HepG2 (cell line): ENCODE measurements around the gene COL9A3. TPM values are rescaled to one million over a fixed set of nuclear protein-coding genes. Genes with fewer than 3 reads are reported as not detected.

Experiments
- ATAC-seq: fragments of 200-7000 bp; cut with Tn5 transposase; 3 replicates; pipeline ENCODE4 v1.9.1; 2020; ENCODE audit warnings: mild to moderate bottlenecking, moderate library complexity
- BruUV-seq: library from RNA; stranded (reverse); fragments of 400-500 nt; replicated peaks from 2 replicates; lab custom pipeline; 2021; lab: Mats Ljungman, UMichigan
- CTCF ChIA-PET: fragments of 300-600 bp; formaldehyde crosslinking; extraction: SDS; loops from one replicate; lab custom pipeline; 2021; ENCODE audit warnings: low total read pairs, inconsistent platforms, low intra/inter-chr PET ratio; lab: Yijun Ruan, JAX
- POLR2A ChIA-PET: fragments of 350-600 bp; sonication (Branson Sonifier 250); formaldehyde crosslinking; loops from one replicate; lab custom pipeline; 2020; ENCODE audit warnings: antibody characterized with exemption, inconsistent platforms; lab: Yijun Ruan, JAX
- DNase-seq: peaks from one replicate; pipeline ENCODE4 v3.0.0-alpha.2; 2015; ENCODE audit warnings: low spot score
- FAIRE-seq: peaks from 3 replicates; lab custom pipeline; 2011; peaks lifted over from hg19 to GRCh38; lab: Jason Lieb, UNC
- H2AFZ ChIP-seq: one replicate; pipeline ENCODE4 v1.6.1; 2011; ENCODE audit warnings: low read length, inconsistent platforms
- H3K27ac ChIP-seq: fragments of 300-600 bp; 3 replicates; pipeline ENCODE4 v1.8.0; 2011; ENCODE audit warnings: mixed run types, mild to moderate bottlenecking, mixed read lengths, low read length, inconsistent platforms; ENCODE audit not compliant: insufficient read depth; ENCODE audit errors: extremely low read length
- H3K27me3 ChIP-seq, 2 experiments: fragments of 200-600 bp in 1 of 2; 2 replicates in 1 of 2; 3 replicates in 1 of 2; pipeline versions ENCODE4 v1.6.0 to v1.8.0; 2011; ENCODE audit warnings: low read length in 2 of 2, mild to moderate bottlenecking in 2 of 2, moderate library complexity in 2 of 2, inconsistent platforms in 1 of 2; ENCODE audit not compliant: insufficient read depth in 2 of 2, control insufficient read depth in 1 of 2
- H3K36me3 ChIP-seq, 2 experiments: fragments of 200-600 bp in 1 of 2; replicated peaks in 1 of 2; 2 replicates in 1 of 2; 3 replicates in 1 of 2; pipeline versions ENCODE4 v1.5.1 to v1.8.0; 2011; ENCODE audit warnings: low read length in 2 of 2, inconsistent platforms in 1 of 2; ENCODE audit not compliant: insufficient read depth in 2 of 2, control insufficient read depth in 1 of 2
- H3K4me1 ChIP-seq: 2 replicates; pipeline ENCODE4 v1.5.1; 2012; ENCODE audit warnings: low read length, inconsistent platforms; ENCODE audit not compliant: insufficient read depth
- H3K4me2 ChIP-seq: 2 replicates; pipeline ENCODE4 v1.6.0; 2011; ENCODE audit warnings: low read depth, low read length, inconsistent platforms
- H3K4me3 ChIP-seq, 3 experiments: fragments of 200-600 bp in 1 of 3; sonication (generic), shearing (Covaris generic) in 1 of 3; replicated peaks in 1 of 3; 2 replicates each; pipeline ENCODE4 v1.5.1; 2011 to 2016; ENCODE audit warnings: low read length in 3 of 3, inconsistent platforms in 2 of 3, low read depth in 2 of 3, mild to moderate bottlenecking in 2 of 3, control low read depth in 1 of 3, mixed read lengths in 1 of 3; ENCODE audit not compliant: insufficient read depth in 1 of 3
- H3K79me2 ChIP-seq: one replicate; pipeline ENCODE4 v1.6.1; 2011; ENCODE audit warnings: low read length, inconsistent platforms; ENCODE audit not compliant: insufficient read depth
- H3K9ac ChIP-seq: 2 replicates; pipeline ENCODE4 v1.6.0; 2011; ENCODE audit warnings: mild to moderate bottlenecking, low read depth, low read length, inconsistent platforms; ENCODE audit not compliant: insufficient read depth
- H3K9me3 ChIP-seq: 2 replicates; pipeline ENCODE4 v1.5.1; 2012; ENCODE audit warnings: mild to moderate bottlenecking, low read length
- H4K20me1 ChIP-seq: 2 replicates; pipeline ENCODE4 v1.6.0; 2011; ENCODE audit warnings: inconsistent platforms, mild to moderate bottlenecking, low read length, moderate library complexity; ENCODE audit not compliant: insufficient read depth
- DNMT1 ChIP-seq: sonication (generic); formaldehyde crosslinking; IDR thresholded peaks from 2 replicates; pipeline ENCODE4 v1.5.1; 2020; ENCODE audit warnings: mild to moderate bottlenecking, missing genetic modification reagents
- EP300 ChIP-seq, 3 experiments: sonication (generic) in 1 of 3; formaldehyde crosslinking in 1 of 3; IDR thresholded peaks; 2 replicates each; pipeline versions ENCODE4 v1.5.1 to v1.6.1; 2011 to 2020; ENCODE audit warnings: low read depth in 2 of 3, low read length in 2 of 3, borderline replicate concordance in 1 of 3, improper control_type of control experiment in 1 of 3, mild to moderate bottlenecking in 1 of 3, missing genetic modification reagents in 1 of 3, moderate library complexity in 1 of 3
- IRX3 ChIP-seq: sonication (generic); formaldehyde crosslinking; IDR thresholded peaks from 2 replicates; pipeline ENCODE4 v1.8.1; 2023; ENCODE audit warnings: mild to moderate bottlenecking, low read depth, missing genetic modification reagents, borderline replicate concordance
- MED1 ChIP-seq: sonication (generic); formaldehyde crosslinking; IDR thresholded peaks from 2 replicates; pipeline ENCODE4 v1.4.0; 2020; ENCODE audit warnings: missing genetic modification reagents
- POLR2AphosphoS2 ChIP-seq: IDR thresholded peaks from 2 replicates; pipeline ENCODE4 v1.6.1; 2011; ENCODE audit warnings: low read depth, low read length, improper control_type of control experiment
- SATB2 ChIP-seq: sonication (generic); formaldehyde crosslinking; IDR thresholded peaks from 2 replicates; pipeline ENCODE4 v1.5.0; 2020; ENCODE audit warnings: missing genetic modification reagents
- SETDB1 ChIP-seq: sonication (generic); formaldehyde crosslinking; IDR thresholded peaks from 2 replicates; pipeline ENCODE4 v1.5.1; 2020; ENCODE audit warnings: missing genetic modification reagents, mild to moderate bottlenecking, borderline replicate concordance
- SIX4 ChIP-seq: sonication (generic); formaldehyde crosslinking; IDR thresholded peaks from 2 replicates; pipeline ENCODE4 v1.4.0; 2020; ENCODE audit warnings: missing genetic modification reagents
- XBP1 ChIP-seq: sonication (generic); formaldehyde crosslinking; IDR thresholded peaks from 2 replicates; pipeline ENCODE4 v1.5.0; 2020; ENCODE audit warnings: missing genetic modification reagents
- ZBTB1 ChIP-seq: sonication (generic); formaldehyde crosslinking; IDR thresholded peaks from 2 replicates; pipeline ENCODE4 v1.4.0; 2020; ENCODE audit warnings: missing genetic modification reagents, borderline replicate concordance
- ZNF124 ChIP-seq: sonication (generic); formaldehyde crosslinking; IDR thresholded peaks from 2 replicates; pipeline ENCODE4 v1.4.0; 2020; ENCODE audit warnings: missing genetic modification reagents
- ZNF44 ChIP-seq: sonication (generic); formaldehyde crosslinking; IDR thresholded peaks from 2 replicates; pipeline ENCODE4 v1.5.1; 2020; ENCODE audit warnings: mild to moderate bottlenecking, missing genetic modification reagents
- ZNF746 ChIP-seq: sonication (generic); formaldehyde crosslinking; IDR thresholded peaks from 2 replicates; pipeline ENCODE4 v1.8.0; 2022; ENCODE audit warnings: mild to moderate bottlenecking, missing genetic modification reagents
- ZNF781 ChIP-seq: sonication (generic); formaldehyde crosslinking; IDR thresholded peaks from 2 replicates; pipeline ENCODE4 v1.5.1; 2020; ENCODE audit warnings: borderline replicate concordance, mild to moderate bottlenecking, missing genetic modification reagents; ENCODE audit errors: not compliant biosample characterization
- WGBS: methylation state at CpG from one replicate; pipeline ENCODE4 v1.1.6; 2017; ENCODE audit warnings: low lambda C conversion rate; 5-methylcytosine and 5-hydroxymethylcytosine counted together
- in situ Hi-C: cut with HindIII; loops from 2 replicates; pipeline ENCODE4 v1.10.0; 2017; ENCODE audit warnings: low pct_unique_long_range_greater_than_20kb; ENCODE audit not compliant: extremely low pct_ligation_motif_present
- intact Hi-C: fragments of 100-400 bp; cut with micrococcal nuclease; formaldehyde crosslinking; loops from one replicate; pipeline ENCODE4 v1.10.0; 2022; ENCODE audit not compliant: unreplicated experiment
- polyA plus RNA-seq, 8 experiments: library from polyadenylated mRNA; depleted of rRNA in 3 of 8; stranded (reverse) in 7 of 8; unstranded in 1 of 8; fragments of >200 nt; fragmentation: Illumina TruSeq in 4 of 8; extraction: Trizol in 4 of 8; gene quantifications; 2 replicates each; pipeline versions ENCODE4 v1.2.1 to v1.2.3, GENCODE V29; 2011 to 2016; ENCODE audit warnings: low read depth in 4 of 8, missing spikeins in 1 of 8, mixed read lengths in 1 of 8; ENCODE audit not compliant: insufficient read depth in 1 of 8
- total RNA-seq, 5 experiments: library from RNA; depleted of rRNA; stranded (reverse); fragments of >200 nt; fragmentation: Illumina TruSeq; extraction: Trizol; gene quantifications; 2 replicates each; pipeline ENCODE4 v1.2.3, GENCODE V29; 2016; ENCODE audit warnings: low read depth in 1 of 5
- TF ChIP-seq, protein P1 (sequence below): sonication (generic); formaldehyde crosslinking; IDR thresholded peaks from 2 replicates; pipeline ENCODE4 v1.4.0; 2020; ENCODE audit warnings: missing genetic modification reagents, low read depth, mild to moderate bottlenecking, borderline replicate concordance
- TF ChIP-seq, protein P2 (sequence below): sonication (generic); formaldehyde crosslinking; IDR thresholded peaks from 2 replicates; pipeline ENCODE4 v1.4.0; 2020; ENCODE audit warnings: missing genetic modification reagents
- TF ChIP-seq, protein P3 (sequence below): sonication (generic); formaldehyde crosslinking; IDR thresholded peaks from 2 replicates; pipeline ENCODE4 v1.5.1; 2020; ENCODE audit warnings: mild to moderate bottlenecking, moderate library complexity, missing genetic modification reagents

COL9A3 gene
- total and polyA plus RNA-seq, 2 of the 13 experiments (the other 11 are each of a cell fraction or from before 2014, with no cell fraction given) = 155 to 204 TPM

DNA sequence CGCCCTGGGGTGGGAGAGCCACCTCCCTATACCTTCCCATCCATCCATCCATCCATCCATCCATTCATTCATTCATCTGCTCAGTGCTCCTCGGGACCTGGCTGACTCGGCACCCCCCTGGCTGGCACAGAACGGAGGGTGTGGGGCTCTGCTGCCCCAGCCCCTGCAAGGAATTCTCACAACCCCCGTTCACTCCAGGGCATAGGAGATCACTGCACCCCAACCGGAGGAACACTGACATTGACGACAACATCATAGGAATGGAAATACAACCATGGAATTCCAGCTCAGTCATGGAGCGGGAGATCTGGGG lies 48.7 kb upstream of the COL9A3 start:
- intact Hi-C loops (no loop called here), in situ Hi-C loops (no loop called here)
- Histone ChIP-seq H3K9ac (no peak overlapping the region), H3K4me1 (no peaks in the 10 kb centered on the region), H3K27ac (no peak overlapping the region), H4K20me1 (peaks cover 3% of the 10 kb centered on the region; the same call in 1 of the 2 replicates), H3K79me2 (no peaks in the 10 kb centered on the region), H3K4me2 (no peak overlapping the region), H3K9me3 (no peaks in the 10 kb centered on the region), H3K27me3 (peaks cover 59 to 98% of the 10 kb centered on the region in 2 experiments), H2AFZ (no peak overlapping the region), H3K36me3 (no peaks in the 10 kb centered on the region), H3K4me3 (no peak overlapping the region)
- no TSS peak for BruUV-seq
- ChIA-PET POLR2A (interaction anchor here (0.7 kb wide), 1 partner anchor 11 kb away, joined by 4 read pairs; no protein-coding TSS in a partner anchor), CTCF (no interaction called here)
- ATAC-seq (no peak), FAIRE-seq (no peak), DNase-seq (no peak)
- 30% methylated on average over 8 of the region's 8 CpGs for WGBS
- TF ChIP-seq XBP1 (no peak), MED1 (no peak), ZNF746 (no peak), ZNF44 (CRISPR knock-in tag) (no peak), SETDB1 (CRISPR knock-in tag) (no peak), ZBTB1 (no peak), SATB2 (CRISPR knock-in tag) (no peak), ZNF124 (no peak), ZNF781 (CRISPR knock-in tag) (no peak), SIX4 (CRISPR knock-in tag) (no peak), DNMT1 (no peak), IRX3 (CRISPR knock-in tag) (no peak), POLR2AphosphoS2 (no peak), EP300 (IDR thresholded peaks at IDR 0.05; ENCODE audit: low read depth in 2 of 2, low read length in 2 of 2) (no peak), EP300 (CRISPR knock-in tag; IDR thresholded peaks at IDR 0.05; ENCODE audit: borderline replicate concordance) (no peak)
- TF ChIP-seq, protein P1, sequence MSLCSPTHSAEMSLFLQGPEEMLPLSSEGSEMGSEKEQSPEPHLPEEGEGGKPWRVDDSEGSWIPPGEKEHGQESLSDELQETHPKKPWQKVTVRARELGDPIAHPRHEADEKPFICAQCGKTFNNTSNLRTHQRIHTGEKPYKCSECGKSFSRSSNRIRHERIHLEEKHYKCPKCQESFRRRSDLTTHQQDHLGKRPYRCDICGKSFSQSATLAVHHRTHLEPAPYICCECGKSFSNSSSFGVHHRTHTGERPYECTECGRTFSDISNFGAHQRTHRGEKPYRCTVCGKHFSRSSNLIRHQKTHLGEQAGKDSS (CRISPR knock-in tag) = no peak
- TF ChIP-seq, protein P2, sequence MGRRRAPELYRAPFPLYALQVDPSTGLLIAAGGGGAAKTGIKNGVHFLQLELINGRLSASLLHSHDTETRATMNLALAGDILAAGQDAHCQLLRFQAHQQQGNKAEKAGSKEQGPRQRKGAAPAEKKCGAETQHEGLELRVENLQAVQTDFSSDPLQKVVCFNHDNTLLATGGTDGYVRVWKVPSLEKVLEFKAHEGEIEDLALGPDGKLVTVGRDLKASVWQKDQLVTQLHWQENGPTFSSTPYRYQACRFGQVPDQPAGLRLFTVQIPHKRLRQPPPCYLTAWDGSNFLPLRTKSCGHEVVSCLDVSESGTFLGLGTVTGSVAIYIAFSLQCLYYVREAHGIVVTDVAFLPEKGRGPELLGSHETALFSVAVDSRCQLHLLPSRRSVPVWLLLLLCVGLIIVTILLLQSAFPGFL = no peak
- TF ChIP-seq, protein P3, sequence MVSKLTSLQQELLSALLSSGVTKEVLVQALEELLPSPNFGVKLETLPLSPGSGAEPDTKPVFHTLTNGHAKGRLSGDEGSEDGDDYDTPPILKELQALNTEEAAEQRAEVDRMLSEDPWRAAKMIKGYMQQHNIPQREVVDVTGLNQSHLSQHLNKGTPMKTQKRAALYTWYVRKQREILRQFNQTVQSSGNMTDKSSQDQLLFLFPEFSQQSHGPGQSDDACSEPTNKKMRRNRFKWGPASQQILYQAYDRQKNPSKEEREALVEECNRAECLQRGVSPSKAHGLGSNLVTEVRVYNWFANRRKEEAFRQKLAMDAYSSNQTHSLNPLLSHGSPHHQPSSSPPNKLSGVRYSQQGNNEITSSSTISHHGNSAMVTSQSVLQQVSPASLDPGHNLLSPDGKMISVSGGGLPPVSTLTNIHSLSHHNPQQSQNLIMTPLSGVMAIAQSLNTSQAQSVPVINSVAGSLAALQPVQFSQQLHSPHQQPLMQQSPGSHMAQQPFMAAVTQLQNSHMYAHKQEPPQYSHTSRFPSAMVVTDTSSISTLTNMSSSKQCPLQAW (CRISPR knock-in tag) = no peak
